ENCODE results near the gene CCDC152. TPM values are rescaled to one million over a fixed set of nuclear protein-coding genes. Genes with fewer than 3 reads are reported as not detected.
A peak's percentile ranks its signal among the peaks of the same experiment; 100 is the strongest.

Gene CCDC152
- total and polyA plus RNA-seq, 10 of the 15 experiments (the other 5 are each of a cell fraction or from before 2014, with no cell fraction given), result 0.12 to 25.8 (median 13.5) TPM

- TF ChIP-seq, protein P1, sequence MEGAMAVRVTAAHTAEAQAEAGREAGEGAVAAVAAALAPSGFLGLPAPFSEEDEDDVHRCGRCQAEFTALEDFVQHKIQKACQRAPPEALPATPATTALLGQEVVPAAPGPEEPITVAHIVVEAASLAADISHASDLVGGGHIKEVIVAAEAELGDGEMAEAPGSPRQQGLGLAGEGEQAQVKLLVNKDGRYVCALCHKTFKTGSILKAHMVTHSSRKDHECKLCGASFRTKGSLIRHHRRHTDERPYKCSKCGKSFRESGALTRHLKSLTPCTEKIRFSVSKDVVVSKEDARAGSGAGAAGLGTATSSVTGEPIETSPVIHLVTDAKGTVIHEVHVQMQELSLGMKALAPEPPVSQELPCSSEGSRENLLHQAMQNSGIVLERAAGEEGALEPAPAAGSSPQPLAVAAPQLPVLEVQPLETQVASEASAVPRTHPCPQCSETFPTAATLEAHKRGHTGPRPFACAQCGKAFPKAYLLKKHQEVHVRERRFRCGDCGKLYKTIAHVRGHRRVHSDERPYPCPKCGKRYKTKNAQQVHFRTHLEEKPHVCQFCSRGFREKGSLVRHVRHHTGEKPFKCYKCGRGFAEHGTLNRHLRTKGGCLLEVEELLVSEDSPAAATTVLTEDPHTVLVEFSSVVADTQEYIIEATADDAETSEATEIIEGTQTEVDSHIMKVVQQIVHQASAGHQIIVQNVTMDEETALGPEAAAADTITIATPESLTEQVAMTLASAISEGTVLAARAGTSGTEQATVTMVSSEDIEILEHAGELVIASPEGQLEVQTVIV (IDR thresholded peaks at IDR 0.05; ENCODE audit: borderline replicate concordance, partially characterized antibody), result no peak
Measured at GRCh38 chr5:42785756-42786155, 29.1 kb downstream of the CCDC152 start (continued).

- CTCF ChIA-PET, result interaction anchor here (0.6 kb wide), 1 partner anchor 40 kb away, joined by 3 read pairs; no protein-coding TSS in a partner anchor
- SMC1A ChIA-PET (ENCODE audit: uncharacterized antibody, unreplicated experiment), result interaction anchor here (1.4 to 1.6 kb wide), 2 partner anchors 14 to 70 kb away, joined by 3 read pairs; no protein-coding TSS in a partner anchor
- in situ Hi-C loops (cut with MboI), result no loop called here
Measured at GRCh38 chr5:42787073-42787472, 30.5 kb downstream of the CCDC152 start.

More at GRCh38 chr5:42787073-42787472, 30.5 kb downstream of the CCDC152 start:
- RAD21 ChIA-PET (ENCODE audit: unreplicated experiment), result no interaction called here
- POLR2A ChIA-PET, result interaction anchor here (1.1 kb wide), 1 partner anchor 14 kb away, joined by 3 read pairs; no protein-coding TSS in a partner anchor
- TF ChIP-seq, protein P1 (IDR thresholded peaks at IDR 0.05; ENCODE audit: borderline replicate concordance, partially characterized antibody), result no peak
- TF ChIP-seq CBX5 (IDR thresholded peaks at IDR 0.05; ENCODE audit: low read depth), result 0 out of 2 replicates have a peak, but pooled peaks have one; percentile 48
- Histone ChIP-seq H2AFZ (ENCODE audit: control insufficient read depth, low read depth, low read length) (no peak overlapping the region), H3K36me3 (ENCODE audit: control insufficient read depth in 2 of 2, insufficient read depth in 2 of 2, low read length in 1 of 2) (no peaks in the 10 kb centered on the region), H3K27me3 (replicated peaks in 1 of 2; ENCODE audit: control insufficient read depth in 2 of 2, insufficient read depth in 2 of 2, low read length in 1 of 2) (no peaks in the 10 kb centered on the region), H3K9ac (ENCODE audit: control insufficient read depth, insufficient read depth, low read length) (no peak overlapping the region), H3K4me3 (no peak overlapping the region), H3K4me1 (ENCODE audit: control insufficient read depth, insufficient read depth, low read length) (no peaks in the 10 kb centered on the region), H4K20me1 (ENCODE audit: control insufficient read depth, insufficient read depth) (no peaks in the 10 kb centered on the region), H3K9me3 (replicated peaks; ENCODE audit: control insufficient read depth, insufficient read depth, low read length) (no peaks in the 10 kb centered on the region; the same call in 1 of the 3 replicates), H3K27ac (ENCODE audit: control insufficient read depth, insufficient read depth) (no peak overlapping the region), H3K79me2 (ENCODE audit: control insufficient read depth, insufficient read depth, low read length) (no peaks in the 10 kb centered on the region), H3K4me2 (ENCODE audit: control insufficient read depth, insufficient read depth) (no peak overlapping the region)
- ATAC-seq (no peak), DNase-seq (ENCODE audit: low read depth, low spot score) (no peak), FAIRE-seq (no peak)
- BruUV-seq (replicated peaks), result no TSS peak
- intact Hi-C loops (cut with micrococcal nuclease; ENCODE audit: unreplicated experiment), result no loop called here
